ENCODE measurements around the gene ATXN10.
"Not testable (repeated sequence)": the region's sequence is repeated elsewhere in the genome, so short reads cannot be mapped to it uniquely, and the experiment has no call there.

The ATXN10 gene

DNA sequence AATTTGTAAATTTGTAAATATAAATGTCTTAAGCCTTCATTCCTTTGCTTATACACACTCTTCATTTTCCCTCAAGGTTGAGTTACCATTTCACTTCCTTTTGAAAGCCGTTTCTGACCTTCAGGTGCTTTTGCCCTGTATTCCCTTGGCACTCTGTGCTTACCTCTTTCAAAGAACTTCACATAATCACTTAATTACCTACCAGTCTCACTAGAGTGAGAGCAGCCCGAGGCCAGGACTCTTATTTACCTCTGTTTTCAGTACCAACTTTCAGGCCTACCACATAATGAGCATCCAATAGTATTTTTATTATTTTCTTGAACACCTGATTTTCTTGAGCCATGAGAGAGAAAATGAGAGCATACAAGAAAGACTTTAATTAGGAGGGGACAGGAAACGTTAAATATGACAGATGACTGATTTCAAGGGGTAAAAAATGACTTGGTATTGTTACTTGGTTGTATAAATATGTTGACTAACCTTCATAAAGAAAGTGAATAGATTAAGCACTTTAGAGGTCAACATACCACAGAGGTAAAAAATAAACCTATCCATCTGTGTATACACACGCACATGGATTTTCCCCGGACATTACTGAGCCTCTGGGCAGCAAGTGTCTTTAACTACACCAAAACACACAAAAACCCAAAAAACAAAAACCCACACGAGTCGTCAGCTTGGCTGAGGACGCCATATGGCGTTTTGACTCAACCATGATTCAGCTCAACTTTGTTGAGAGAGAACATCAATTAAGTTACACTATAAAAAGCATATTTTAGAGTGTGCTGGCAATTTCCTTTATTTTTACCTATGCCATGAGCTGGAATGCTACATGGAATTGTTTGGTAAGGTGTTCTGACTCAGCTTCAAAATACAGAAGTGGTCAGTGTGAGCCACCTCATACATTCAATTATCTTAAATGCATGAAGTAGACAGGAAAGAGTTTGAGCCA is 7.6 kb downstream of the ATXN10 start:
- DNase-seq (ENCODE audit: low read depth in 2 of 2) = no peak

DNA sequence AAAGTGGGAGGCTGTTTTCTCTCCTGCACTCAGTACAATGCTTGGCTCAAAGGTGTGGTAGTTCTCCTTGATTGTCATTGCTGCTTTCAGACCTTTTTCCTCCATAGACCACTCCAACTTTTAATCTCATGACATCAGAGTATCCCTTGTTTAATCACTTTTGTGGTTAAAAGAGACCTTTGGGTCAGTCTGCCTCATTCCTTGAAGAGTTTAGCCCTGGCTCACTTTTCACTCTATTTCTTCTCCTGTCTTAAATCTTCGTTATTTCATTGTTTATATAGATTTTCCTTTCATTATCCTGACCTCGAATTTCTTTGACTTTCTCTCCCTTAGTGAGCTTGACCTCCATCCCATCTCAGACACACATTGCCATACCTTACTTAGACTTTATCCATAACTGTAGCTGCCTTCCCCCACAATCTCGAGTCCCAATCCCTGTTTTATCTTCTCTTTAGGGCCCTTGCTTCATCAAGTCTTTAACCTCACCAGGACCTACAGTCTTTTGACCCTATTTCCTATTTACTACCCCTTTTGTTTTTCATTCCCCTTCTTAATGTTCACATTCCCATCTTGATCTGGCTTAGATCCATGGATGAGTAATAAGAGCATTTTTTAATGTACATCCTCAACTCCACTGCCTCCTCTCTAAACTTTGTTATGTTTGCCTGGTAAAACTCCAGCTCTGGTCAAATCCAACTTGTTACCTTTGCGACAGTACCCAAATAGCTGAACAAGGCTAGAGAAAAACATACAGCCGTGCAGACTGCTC is 9.5 kb downstream of the ATXN10 start:
- DNase-seq (ENCODE audit: low read depth in 2 of 2) = no peak

DNA sequence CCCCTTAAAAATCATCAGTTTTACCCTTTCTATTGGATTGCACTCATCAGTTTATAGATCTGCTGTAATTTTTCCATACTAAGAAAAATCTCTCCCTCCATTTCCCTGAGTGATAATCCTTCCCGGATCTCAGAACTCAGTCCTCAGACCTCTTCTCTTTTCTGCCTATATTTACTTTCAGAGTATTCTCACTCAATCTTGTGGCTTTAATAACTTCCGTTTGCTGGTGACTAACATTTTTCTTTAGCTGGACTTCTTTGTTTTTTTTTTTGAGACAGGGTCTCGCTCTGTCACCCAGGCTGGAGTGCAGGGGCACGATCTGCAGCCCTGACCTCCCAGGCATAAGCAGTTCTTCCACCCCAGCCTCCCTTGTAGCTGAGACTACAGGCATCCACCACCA is 10.4 kb downstream of the ATXN10 start:
- no peak for DNase-seq (ENCODE audit: low read depth in 2 of 2)

DNA sequence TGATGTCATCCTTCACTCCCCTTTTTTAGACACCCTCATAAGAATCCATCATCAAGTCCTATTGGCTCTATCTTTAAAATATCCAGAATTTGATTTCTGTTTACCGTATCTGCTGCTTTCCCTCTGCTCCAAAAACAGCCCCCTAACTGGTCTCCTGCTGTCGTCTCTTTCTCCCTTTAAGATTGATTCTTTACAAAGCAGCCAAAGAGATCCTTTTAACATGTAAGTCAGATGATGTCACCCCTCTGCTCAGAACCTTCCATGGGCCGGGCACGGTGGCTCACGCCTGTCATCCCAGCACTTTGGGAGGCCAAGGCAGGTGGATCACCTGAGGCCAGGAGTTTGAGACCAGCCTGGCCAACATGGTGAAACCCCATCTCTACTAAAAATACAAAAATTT is 11.1 kb downstream of the ATXN10 start:
- DNase-seq (ENCODE audit: low read depth in 2 of 2) = not testable (repeated sequence)

DNA sequence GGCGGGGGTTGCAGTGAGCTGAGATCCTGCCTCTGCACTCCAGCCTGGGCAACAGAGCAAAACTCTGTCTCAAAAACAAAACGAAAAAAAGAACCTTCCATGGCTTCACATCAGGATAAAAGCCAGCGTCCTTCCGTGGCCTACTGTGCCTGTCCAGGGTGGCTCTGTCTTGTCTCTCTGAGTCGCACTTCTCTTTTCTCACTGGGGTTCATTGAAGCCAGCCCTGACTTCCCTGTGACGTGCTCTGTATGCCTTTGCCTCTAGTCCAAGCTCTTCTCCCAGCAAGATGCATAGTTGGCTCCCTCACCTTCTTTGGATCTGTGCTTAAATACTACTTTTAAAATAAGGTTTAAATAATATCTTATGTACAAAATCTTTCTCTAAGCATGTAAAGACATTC is 11.6 kb downstream of the ATXN10 start:
- no peak for DNase-seq (ENCODE audit: low read depth in 2 of 2)

DNA sequence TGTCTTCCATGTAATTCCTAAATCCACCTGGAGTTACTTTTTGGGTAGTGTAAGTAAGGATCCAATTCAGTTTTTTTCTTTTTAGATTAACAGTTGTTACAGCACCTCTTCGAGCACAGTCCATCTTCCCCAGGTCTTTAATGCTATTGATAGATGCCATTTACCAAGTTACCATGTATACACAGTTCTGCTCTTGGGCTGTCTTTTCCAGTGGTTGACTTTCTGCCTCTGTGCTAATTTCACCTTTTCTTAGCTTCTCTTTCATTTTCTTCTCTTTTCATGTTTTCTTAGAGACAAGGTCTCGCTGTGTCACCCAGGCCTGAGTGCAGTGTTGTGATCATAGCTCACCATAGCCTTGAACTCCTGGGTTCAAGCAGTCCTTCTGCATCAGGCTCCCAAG is 12.0 kb downstream of the ATXN10 start:
- DNase-seq (ENCODE audit: low read depth in 2 of 2) = no peak

DNA sequence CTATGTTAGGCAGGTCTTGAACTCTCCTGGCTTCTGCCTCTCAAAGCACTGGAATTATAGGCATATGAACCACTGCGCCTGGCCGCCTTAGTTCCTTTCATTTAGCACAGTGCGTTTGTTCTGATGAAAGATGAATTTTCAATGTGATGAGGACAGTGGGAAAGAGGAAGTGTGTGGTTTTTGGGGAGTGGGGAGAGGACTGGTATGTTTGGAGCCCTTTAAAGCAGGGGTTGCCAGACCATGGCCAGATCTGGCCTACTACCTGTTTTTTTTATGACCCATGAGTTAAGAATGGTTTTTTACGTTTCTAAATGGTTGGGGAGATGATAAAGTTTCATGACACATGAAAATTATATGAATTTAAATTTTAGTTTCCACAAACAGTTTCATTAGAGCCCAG is 12.5 kb downstream of the ATXN10 start:
- DNase-seq (ENCODE audit: low read depth in 2 of 2) = no peak

DNA sequence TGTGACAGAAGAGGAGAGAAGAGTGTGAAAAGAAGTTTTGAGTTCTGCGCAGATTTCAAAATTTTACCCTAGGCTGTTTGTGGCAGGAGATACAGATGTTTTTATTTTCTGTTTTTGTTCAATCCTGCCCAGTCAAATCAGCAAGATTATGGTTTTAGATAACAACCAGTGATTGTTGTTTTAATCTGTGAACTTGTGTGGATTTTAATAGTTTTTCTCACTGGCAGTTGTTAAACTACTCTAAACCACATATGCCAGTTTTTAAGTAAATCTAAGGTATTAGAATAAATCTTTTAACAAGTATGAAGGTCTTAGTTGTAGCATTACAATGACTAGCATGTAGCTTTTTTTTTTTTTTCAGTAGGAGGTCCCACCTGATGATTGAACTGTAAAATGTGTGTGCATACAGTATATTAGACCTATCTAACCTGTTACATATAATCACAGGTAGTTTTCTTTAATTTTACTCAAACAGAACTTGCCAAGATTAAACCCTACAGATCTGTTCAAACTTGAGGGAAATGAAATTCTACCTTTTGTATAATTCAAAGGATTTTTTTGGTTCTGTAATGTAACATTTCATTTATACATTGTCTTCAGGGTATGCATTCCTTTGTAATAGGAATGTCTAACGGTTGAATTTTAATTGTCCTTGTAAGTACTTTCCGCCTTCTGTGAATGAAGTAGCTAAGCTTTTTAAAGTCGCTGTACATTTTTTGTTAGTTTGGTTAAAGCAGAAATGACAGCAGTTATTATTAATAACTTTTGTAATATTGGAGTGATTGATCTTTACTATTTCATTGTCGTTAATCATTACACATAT is 13.3 kb downstream of the ATXN10 start:
- no peak for DNase-seq (ENCODE audit: low read depth in 2 of 2)

DNA sequence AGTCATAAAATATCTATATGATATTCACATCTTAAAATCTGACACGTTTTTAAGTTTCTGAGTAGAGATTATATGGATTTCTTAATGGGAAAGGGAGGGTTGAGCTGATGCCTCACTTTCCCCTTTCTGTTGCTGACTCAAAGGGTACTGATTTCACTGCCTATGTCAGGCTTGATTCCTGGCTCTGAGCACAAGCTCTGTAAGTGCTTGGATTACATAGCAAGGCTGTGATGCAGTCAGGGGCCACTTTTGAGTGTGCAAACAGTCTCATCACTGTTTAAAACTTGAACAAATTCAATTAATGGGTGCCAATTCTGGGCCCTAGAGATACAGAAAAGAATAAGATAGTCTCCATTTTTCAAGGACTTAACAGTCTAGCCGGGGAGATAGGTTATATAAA is 14.4 kb downstream of the ATXN10 start:
- no peak for DNase-seq (ENCODE audit: low read depth in 2 of 2)

DNA sequence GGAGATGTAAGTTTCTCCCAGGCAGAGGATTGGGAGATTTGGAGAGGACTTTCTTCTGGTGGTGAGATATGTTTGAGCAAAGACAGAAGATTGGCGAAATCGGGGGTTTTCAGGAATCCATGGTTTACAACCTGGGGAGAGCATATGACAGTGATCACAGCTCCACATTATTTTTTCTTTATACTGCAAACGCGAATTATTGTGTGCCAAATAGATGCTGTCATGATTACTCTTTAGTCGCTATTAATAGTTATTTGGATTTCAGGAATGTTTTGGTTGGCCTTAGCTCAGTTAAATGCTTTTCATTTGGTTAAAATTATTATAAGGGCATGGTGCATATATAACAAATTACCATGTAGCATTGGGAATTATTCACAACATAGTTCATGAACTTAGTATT is 15.2 kb downstream of the ATXN10 start:
- DNase-seq (ENCODE audit: low read depth in 2 of 2) = no peak

DNA sequence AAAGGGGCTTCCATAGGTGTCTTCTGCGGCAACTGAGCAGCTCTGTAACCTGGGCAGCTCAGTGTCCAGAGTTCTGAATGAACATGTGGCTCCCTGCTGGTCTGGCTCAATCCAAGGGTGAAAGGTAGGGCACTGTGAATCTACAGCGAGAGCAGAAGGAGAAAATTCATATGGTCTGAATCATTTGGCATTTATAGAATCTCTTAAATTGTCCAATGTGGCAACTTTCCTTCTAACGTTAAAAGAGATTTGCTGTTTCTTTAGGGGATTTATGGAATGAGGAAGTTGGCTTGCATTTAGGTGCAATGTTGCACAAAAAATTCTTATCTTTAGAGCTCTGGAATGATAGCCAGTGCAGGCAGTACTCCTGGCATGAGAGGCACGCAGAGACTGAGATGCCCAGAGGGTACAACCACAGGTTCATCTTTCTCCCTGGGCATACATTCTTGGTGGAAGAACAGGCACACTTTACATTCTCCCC is 17.0 kb downstream of the ATXN10 start:
- DNase-seq (ENCODE audit: low read depth in 2 of 2) = no peak

DNA sequence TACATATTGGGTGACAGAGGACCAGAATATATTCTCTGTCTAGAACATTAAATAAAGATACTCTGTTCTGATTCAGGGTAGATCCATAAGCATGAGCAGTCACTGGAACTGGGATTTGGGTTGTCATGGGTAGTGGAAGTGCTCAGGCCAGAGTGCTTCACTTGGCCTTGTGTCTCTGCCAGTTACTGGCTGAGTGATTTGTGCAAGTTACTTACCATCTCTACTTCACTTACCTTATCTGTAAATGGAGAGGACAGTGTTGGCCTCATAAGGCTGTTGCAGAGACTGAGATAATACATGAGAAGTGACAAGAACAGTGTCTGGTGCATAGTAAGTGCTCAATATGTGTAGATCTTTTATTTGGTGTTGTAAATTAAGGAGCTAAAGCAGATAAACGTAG is 17.6 kb downstream of the ATXN10 start:
- DNase-seq (ENCODE audit: low read depth in 2 of 2) = no peak

DNA sequence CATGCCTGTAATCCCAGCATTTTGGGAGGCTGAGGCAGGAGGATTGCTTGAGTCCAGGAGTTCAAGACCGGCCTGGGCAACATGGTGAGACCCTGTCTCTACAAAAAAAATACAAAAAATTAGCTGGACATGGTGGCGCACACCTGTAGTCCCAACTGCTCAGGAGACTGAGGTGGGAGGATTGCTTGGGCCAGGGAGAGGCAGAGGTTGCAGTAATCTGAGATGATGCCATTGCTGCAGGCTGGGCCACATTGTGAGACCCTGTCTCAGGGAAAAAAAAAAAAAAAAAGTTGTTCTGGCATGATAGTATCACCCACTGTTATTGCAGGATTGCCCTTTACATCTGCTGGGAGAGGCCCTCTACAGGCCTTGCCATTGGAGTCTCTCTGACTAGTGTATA is 18.4 kb downstream of the ATXN10 start:
- DNase-seq (ENCODE audit: low read depth in 2 of 2) = no peak

DNA sequence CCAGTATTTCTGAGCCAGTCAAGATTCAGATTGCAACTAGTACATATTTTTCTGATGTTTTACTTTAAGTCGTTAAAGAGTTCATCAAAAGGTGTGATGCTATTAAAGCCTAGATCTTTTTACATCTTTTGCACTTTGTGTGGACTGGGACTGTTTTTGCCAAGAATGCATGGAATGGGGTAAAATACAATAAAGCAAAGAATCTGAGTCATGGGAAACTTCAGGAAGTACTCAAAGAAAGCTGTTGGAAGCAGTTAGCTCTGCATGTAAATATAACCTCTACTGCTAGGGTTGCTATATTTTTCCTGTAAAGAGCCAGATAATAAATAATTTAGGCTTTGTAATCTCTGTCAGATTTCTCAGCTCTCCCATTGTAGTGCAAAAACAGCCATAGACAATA is 20.9 kb downstream of the ATXN10 start:
- no peak for DNase-seq (ENCODE audit: low read depth in 2 of 2)

DNA sequence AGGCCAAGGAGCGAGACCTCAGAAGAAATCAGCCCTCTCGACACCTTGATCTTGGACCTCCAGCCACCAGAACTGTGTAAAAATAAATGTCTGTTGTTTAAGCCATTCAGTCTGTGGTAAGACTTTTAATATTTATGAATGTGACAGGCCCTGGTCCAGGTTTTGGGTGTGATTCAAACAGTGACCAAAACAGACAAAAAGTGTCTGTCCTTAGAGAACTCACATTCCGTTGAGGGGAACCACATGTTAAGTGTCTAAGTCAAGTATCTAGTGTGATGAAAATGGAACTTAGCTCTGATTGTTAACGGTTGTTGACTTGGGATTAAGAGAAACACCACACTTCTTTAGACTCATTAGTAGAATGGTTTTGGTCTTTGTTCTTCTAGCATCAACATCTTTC is 22.2 kb downstream of the ATXN10 start:
- no peak for DNase-seq (ENCODE audit: low read depth in 2 of 2)

DNA sequence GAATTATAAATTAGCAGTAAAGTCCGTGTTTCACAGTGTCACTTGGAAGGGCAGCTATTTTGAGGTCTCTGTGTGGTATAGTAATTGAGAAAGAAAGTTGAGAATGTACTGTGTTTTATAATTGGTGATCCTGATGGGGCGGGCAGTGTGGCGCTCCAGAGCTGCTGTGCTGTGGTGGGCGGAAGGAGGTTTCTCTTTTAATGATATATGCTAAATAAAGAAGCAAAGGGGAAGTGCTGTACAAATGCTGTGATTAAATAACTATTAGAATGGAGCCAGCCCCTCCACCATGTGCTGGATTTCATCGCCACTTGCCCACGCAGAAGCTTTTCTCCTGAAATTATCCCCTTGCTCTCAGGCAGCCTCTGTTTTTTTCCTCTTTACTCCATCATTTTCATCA is 24.6 kb downstream of the ATXN10 start:
- DNase-seq (ENCODE audit: low read depth in 2 of 2) = no peak

DNA sequence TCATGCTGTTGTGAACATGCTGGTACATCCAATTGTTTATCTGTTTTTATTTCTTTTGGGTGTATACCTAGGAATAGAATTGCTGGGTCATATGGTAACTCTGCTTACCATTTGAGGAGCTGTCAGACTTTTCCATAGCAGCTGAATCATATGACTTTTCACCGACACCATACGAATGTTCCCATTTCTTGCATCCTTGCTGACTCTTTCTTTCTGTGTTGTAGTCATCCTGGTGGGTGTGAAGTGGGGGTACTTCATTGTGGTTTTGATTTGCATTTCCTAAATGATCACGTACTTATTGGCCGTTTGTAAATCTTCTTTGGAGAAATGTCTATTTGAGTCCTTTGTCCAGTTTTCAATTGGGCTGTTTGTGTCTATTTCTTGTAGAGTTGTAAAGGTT is 26.5 kb downstream of the ATXN10 start:
- no peak for DNase-seq (ENCODE audit: low read depth in 2 of 2)

DNA sequence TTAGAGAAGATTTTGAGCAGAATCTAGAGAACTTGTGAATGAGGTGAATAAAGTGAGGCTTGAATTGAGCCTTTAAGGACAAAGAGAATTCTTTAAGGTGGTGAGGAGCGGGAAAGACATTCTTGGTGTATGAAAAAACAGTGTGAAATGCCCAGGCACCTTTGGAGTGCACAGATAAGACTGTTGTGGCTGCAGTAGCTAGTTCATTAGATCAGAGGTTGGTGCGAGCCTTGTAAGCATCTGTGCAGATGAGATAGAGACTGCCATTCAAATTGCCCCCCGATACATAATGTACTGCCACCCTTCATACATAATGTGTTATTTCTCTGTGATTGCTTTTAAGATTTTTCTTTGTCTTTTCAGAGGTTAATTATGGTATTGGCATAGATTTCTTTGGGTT is 31.3 kb downstream of the ATXN10 start:
- DNase-seq (ENCODE audit: low read depth in 2 of 2) = no peak

DNA sequence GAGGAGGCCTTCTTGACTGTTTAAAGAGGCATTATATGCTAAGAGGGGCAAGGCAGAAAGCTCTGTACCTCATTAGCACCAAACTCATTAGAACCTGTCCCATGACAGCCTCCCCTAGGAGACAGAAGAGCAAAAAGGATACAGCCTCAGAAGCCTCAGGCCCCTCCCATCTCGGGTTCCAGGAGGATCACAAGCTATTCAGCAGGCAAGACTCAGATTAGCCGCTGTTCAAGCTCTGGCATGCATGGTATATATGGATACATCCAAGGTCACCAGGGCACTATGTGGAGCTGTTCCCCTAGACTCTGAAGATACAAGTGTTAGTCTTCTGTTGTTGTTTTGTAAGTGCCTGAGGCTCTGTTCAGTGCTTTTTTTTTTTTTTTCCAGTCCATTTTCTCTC is 32.1 kb downstream of the ATXN10 start:
- no peak for DNase-seq (ENCODE audit: low read depth in 2 of 2)

DNA sequence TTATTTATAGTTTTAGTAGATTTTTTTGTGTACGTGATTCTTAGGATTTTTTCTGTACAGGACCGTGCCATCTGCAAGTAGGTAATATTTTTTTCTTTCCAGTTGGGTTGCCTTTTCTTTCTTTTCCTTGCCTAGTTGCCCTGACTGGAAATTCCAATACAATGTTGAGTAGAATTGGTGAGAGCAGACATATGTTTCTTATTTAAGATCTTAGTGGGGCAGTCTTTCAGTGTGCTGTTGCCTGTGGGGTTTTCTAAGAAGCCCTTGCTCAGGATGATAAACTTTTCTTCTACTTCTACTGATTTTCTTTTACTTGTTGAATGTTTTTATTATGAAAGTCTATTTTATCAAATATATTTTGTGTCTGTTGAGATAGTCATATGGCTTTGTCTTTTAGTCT is 33.0 kb downstream of the ATXN10 start:
- no peak for DNase-seq (ENCODE audit: low read depth in 2 of 2)

DNA sequence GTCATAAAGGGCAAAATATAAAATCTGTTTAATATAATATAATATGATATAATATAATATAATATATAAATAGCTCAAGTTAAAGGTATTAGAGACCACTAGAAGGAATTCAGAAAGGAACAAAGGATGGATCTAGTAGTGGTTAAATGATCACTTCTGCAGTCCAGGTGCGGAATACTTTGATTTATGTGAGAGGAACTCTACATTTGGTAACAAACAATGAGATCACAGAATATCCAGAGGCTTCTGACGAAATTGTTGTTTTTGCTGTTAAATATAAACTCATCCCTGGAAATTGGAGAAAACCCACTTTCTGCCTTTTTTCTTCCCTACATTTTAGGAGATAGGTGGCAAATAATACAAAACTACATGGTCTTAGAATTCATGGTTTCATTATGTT is 36.0 kb downstream of the ATXN10 start:
- DNase-seq (ENCODE audit: low read depth in 2 of 2) = no peak

DNA sequence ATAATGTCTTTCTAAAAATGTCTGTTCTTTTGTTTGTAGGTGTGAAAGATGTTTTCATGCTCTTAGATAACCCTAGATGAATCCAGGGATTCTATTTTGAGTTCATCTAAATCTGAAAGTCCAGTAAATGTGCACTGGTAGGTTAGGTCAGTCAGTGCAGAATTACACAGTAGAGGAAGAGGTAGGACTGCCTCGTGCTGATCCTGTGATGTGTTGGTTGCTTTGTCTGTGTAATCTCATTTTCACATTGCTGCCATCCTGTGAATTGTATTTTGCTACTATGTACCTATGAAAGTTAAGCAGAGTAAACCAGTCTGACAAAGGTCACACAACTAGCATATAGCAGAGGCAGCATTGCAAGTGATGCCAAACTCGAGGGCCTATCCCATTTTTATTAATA is 36.5 kb downstream of the ATXN10 start:
- no peak for DNase-seq (ENCODE audit: low read depth in 2 of 2)
